Panc1 (cell line): ENCODE results near the gene AMMECR1L. TPM values are rescaled to one million over a fixed set of nuclear protein-coding genes. Genes with fewer than 3 reads are reported as not detected.

ENCODE experiments used
- ATAC-seq: fragments of 200-7000 bp; cut with Tn5 transposase; 2 replicates; pipeline ENCODE4 v1.9.1; 2020; ENCODE audit warnings: mild to moderate bottlenecking, moderate library complexity
- BruUV-seq: library from RNA; stranded (reverse); fragments of 400-500 nt; replicated peaks from 2 replicates; lab custom pipeline; 2021; lab: Mats Ljungman, UMichigan
- CTCF ChIA-PET: fragments of 300-600 bp; sonication (Branson Sonifier 250); formaldehyde crosslinking; loops from one replicate; lab custom pipeline; 2022; ENCODE audit warnings: antibody characterized with exemption; lab: Charles Lee
- POLR2A ChIA-PET: fragments of 300-600 bp; sonication (Branson Sonifier 250); formaldehyde crosslinking; loops from one replicate; lab custom pipeline; 2022; ENCODE audit warnings: antibody characterized with exemption; lab: Charles Lee
- DNase-seq: peaks from one replicate; pipeline ENCODE4 v3.0.0-alpha.2; 2010; ENCODE audit warnings: low read depth, low spot score
- H3K27ac ChIP-seq: 2 replicates; pipeline ENCODE4 v1.5.1; 2011; ENCODE audit warnings: mild to moderate bottlenecking, low read length, inconsistent platforms
- H3K27me3 ChIP-seq: fragments of 200-500 bp; sonication (Bioruptor generic); 2 replicates; pipeline ENCODE4 v1.6.0; 2014; ENCODE audit warnings: low read length, inconsistent platforms; ENCODE audit not compliant: control insufficient read depth, insufficient read depth
- H3K36me3 ChIP-seq: fragments of 200-500 bp; sonication (Bioruptor generic); 2 replicates; pipeline ENCODE4 v1.5.1; 2014; ENCODE audit warnings: inconsistent platforms, mild to moderate bottlenecking, low read length, moderate library complexity; ENCODE audit not compliant: control insufficient read depth, insufficient read depth
- H3K4me1 ChIP-seq: 2 replicates; pipeline ENCODE4 v1.5.1; 2011; ENCODE audit warnings: inconsistent platforms, mild to moderate bottlenecking, low read length, moderate library complexity; ENCODE audit not compliant: control insufficient read depth, insufficient read depth
- H3K4me3 ChIP-seq, 2 experiments: 2 replicates each; pipeline ENCODE4 v1.5.1; 2011 to 2012; ENCODE audit warnings: low read depth in 2 of 2, low read length in 2 of 2, mild to moderate bottlenecking in 2 of 2, inconsistent platforms in 1 of 2, moderate library complexity in 1 of 2
- H3K9me3 ChIP-seq: fragments of 200-500 bp; sonication (Bioruptor generic); 2 replicates; pipeline ENCODE4 v1.5.1; 2014; ENCODE audit warnings: low read depth, mild to moderate bottlenecking, inconsistent platforms, low read length, moderate library complexity; ENCODE audit not compliant: control insufficient read depth, insufficient read depth
- POLR2AphosphoS5 ChIP-seq: IDR thresholded peaks from 2 replicates; pipeline ENCODE4 v1.6.1; 2012; ENCODE audit warnings: mild to moderate bottlenecking, low read depth, low read length, moderate library complexity
- SIN3A ChIP-seq: IDR thresholded peaks from 2 replicates; pipeline ENCODE4 v1.6.1; 2012; ENCODE audit warnings: low read depth, mild to moderate bottlenecking, low read length, moderate library complexity, borderline replicate concordance; ENCODE audit not compliant: insufficient read depth
- TCF7L2 ChIP-seq: IDR thresholded peaks from 2 replicates; pipeline ENCODE4 v1.6.1; 2011; ENCODE audit warnings: mild to moderate bottlenecking, low read depth, low read length, inconsistent platforms
- in situ Hi-C: cut with HindIII; loops from 2 replicates; pipeline ENCODE4 v1.10.0; 2016; ENCODE audit warnings: low sequenced_read_pairs, low pct_unique_long_range_greater_than_20kb
- intact Hi-C: fragments of 100-400 bp; cut with micrococcal nuclease; formaldehyde crosslinking; loops from one replicate; pipeline ENCODE4 v1.10.0; 2022; ENCODE audit not compliant: unreplicated experiment
- total RNA-seq: library from RNA; stranded (reverse); gene quantifications from one replicate; pipeline ENCODE4 v1.2.1, GENCODE V29; 2021; ENCODE audit not compliant: unreplicated experiment
- TF ChIP-seq, protein P1 (sequence below): fragments of 450-650 bp; IDR thresholded peaks from 2 replicates; pipeline ENCODE4 v1.5.1; 2017; ENCODE audit warnings: mild to moderate bottlenecking
- TF ChIP-seq, protein P2 (sequence below), 2 experiments: IDR thresholded peaks; 2 replicates each; pipeline ENCODE4 v1.6.1; 2011 to 2012; ENCODE audit warnings: low read depth in 2 of 2, control low read depth in 1 of 2, low read length in 1 of 2, mild to moderate bottlenecking in 1 of 2, moderate library complexity in 1 of 2; ENCODE audit not compliant: insufficient read depth in 1 of 2

The AMMECR1L gene
- total RNA-seq, 1 experiment from 2014 or later = 26.5 TPM

DNA sequence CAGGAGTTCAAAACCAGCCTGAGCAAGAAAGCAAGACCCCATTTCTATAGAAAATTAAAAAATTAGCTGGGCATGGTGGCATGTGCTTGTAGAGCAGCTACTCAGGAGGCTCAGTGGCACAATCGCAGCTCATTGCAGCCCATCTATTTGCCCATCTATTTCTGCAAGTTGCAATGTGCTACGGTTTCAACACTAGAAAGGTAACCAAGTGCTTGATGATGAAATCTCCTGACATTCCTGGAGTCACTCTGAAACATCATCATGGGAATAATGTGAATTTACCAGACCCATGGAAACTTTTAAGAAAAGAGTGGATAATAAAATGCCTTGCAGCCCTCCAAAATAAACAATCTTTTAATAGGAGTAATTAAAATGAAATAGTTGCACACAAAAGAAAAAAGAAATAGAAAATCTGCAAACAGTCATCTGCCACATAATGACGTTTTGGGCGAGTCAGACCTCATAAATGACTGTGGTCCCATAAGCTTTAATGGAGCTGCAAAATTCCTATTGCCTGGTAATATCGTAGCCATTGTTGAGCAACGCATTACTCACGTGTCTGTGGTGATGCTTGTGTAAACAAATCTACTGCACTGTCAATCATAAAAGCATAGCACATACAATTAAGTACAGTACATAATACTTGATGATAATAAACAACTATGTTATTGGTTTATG lies 46.6 kb upstream of the AMMECR1L start:
- no peak overlapping the region for H3K27ac ChIP-seq
- in situ Hi-C loops (no loop called here), intact Hi-C loops (no loop called here)
- POLR2A ChIA-PET = interaction anchor here (0.5 kb wide), 1 partner anchor 12 kb away, joined by 10 read pairs; no protein-coding TSS in a partner anchor
- H3K27me3 ChIP-seq = no peaks in the 10 kb centered on the region
- CTCF ChIA-PET = no interaction called here
- H3K36me3 ChIP-seq = no peaks in the 10 kb centered on the region
- H3K9me3 ChIP-seq = no peaks in the 10 kb centered on the region
- no peak for TF ChIP-seq SIN3A
- TF ChIP-seq POLR2AphosphoS5 = no peak
- TF ChIP-seq, protein P1, sequence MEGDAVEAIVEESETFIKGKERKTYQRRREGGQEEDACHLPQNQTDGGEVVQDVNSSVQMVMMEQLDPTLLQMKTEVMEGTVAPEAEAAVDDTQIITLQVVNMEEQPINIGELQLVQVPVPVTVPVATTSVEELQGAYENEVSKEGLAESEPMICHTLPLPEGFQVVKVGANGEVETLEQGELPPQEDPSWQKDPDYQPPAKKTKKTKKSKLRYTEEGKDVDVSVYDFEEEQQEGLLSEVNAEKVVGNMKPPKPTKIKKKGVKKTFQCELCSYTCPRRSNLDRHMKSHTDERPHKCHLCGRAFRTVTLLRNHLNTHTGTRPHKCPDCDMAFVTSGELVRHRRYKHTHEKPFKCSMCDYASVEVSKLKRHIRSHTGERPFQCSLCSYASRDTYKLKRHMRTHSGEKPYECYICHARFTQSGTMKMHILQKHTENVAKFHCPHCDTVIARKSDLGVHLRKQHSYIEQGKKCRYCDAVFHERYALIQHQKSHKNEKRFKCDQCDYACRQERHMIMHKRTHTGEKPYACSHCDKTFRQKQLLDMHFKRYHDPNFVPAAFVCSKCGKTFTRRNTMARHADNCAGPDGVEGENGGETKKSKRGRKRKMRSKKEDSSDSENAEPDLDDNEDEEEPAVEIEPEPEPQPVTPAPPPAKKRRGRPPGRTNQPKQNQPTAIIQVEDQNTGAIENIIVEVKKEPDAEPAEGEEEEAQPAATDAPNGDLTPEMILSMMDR = no peak
- TF ChIP-seq, protein P2, sequence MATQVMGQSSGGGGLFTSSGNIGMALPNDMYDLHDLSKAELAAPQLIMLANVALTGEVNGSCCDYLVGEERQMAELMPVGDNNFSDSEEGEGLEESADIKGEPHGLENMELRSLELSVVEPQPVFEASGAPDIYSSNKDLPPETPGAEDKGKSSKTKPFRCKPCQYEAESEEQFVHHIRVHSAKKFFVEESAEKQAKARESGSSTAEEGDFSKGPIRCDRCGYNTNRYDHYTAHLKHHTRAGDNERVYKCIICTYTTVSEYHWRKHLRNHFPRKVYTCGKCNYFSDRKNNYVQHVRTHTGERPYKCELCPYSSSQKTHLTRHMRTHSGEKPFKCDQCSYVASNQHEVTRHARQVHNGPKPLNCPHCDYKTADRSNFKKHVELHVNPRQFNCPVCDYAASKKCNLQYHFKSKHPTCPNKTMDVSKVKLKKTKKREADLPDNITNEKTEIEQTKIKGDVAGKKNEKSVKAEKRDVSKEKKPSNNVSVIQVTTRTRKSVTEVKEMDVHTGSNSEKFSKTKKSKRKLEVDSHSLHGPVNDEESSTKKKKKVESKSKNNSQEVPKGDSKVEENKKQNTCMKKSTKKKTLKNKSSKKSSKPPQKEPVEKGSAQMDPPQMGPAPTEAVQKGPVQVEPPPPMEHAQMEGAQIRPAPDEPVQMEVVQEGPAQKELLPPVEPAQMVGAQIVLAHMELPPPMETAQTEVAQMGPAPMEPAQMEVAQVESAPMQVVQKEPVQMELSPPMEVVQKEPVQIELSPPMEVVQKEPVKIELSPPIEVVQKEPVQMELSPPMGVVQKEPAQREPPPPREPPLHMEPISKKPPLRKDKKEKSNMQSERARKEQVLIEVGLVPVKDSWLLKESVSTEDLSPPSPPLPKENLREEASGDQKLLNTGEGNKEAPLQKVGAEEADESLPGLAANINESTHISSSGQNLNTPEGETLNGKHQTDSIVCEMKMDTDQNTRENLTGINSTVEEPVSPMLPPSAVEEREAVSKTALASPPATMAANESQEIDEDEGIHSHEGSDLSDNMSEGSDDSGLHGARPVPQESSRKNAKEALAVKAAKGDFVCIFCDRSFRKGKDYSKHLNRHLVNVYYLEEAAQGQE (IDR thresholded peaks at IDR 0.05; ENCODE audit: insufficient read depth in 1 of 2, low read depth in 2 of 2, low read length in 1 of 2) = no peak
- TF ChIP-seq TCF7L2 = no peak
- 0 out of 2 replicates have a peak, but pooled peaks cover 3% of the 10 kb centered on the region for H3K4me1 ChIP-seq
- BruUV-seq = no TSS peak
- no peak overlapping the region for H3K4me3 ChIP-seq
- DNase-seq (peak; percentile 86), ATAC-seq (peak; percentile 87)

GRCh38 chr2:127929449-127929848 lies 43.7 kb upstream of the AMMECR1L start:
- no TSS peak for BruUV-seq
- no peaks in the 10 kb centered on the region for H3K36me3 ChIP-seq

More at GRCh38 chr2:127929449-127929848, 43.7 kb upstream of the AMMECR1L start:
- ChIA-PET POLR2A (no interaction called here), CTCF (no interaction called here)
- no peaks in the 10 kb centered on the region for H3K9me3 ChIP-seq
- no peak overlapping the region for H3K4me3 ChIP-seq
- TF ChIP-seq, protein P2 (IDR thresholded peaks at IDR 0.05; ENCODE audit: insufficient read depth in 1 of 2, low read depth in 2 of 2, low read length in 1 of 2) = no peak
- TF ChIP-seq TCF7L2 (no peak), POLR2AphosphoS5 (no peak), SIN3A (no peak)
- TF ChIP-seq, protein P1 = no peak
- 0 out of 2 replicates have a peak, but pooled peaks cover 3% of the 10 kb centered on the region for H3K4me1 ChIP-seq
- intact Hi-C loops = no loop called here
- no peak for ATAC-seq
- DNase-seq = no peak
- no peak overlapping the region for H3K27ac ChIP-seq
- H3K27me3 ChIP-seq = no peaks in the 10 kb centered on the region
- in situ Hi-C loops = no loop called here
